Measurements from ENCODE around the gene ZNF302. TPM values are rescaled to one million over a fixed set of nuclear protein-coding genes. Genes with fewer than 3 reads are reported as not detected.

ZNF302 gene
- total RNA-seq, 3 donors from 2014 or later (not counting 1 experiment from before 2014, with no cell fraction given): 13.8 to 23.6 (median 17.8) TPM

DNA sequence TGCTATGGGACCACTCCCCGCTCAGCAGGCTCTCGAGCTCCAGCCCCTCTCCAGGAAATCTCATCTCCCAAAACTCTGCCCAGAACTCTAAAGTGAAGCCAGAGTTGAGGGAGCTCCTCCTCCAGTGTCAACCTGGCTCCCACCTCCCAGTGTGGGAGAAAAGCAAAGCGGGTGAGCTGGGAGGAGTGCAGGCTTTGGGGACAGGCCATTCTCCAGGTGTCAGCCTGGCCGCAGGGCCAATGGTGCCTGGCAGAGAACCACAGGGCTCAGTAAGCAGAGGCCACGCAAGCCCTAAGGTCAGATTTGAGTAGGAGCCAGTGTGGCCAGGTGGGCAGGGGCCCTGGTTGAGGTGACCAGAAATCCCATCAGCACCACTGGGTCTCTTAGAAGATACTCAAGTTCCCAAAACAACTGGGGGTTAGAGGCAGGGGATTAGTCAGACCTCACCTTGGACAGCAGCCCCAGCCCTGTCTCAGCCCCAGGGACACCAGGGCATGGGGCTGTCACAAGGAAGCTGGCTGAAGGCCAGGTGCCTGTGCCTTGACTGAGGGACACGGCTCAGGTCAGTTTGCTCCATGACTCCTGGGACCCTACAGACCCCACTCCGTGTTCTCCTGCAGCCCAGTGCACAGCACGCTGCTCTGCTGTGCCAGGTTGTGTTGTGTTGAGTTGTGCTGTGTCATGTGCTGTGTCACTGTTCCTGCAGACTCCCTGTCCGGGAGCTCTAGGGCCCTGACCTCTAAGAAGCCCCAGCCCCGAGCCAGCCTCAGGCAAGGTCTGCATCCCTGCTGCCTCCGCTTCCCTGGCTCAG lies 53.7 kb downstream of the ZNF302 start:
- Mint-ChIP-seq H3K27ac (no peak overlapping the region), H3K4me3 (peak overlapping the region; percentile 42), H3K4me1 (peaks cover 16 to 25% of the 10 kb centered on the region in 2 donors), H3K9me3 (no peaks in the 10 kb centered on the region), H3K36me3 (no peaks in the 10 kb centered on the region), H3K27me3 (ENCODE audit: low read depth in 2 of 2) (peaks cover 13 to 18% of the 10 kb centered on the region in 2 donors)
- ATAC-seq: no peak
- Histone ChIP-seq H3K27me3 (ENCODE audit: control insufficient read depth, insufficient read depth, low read length) (no peaks in the 10 kb centered on the region), H3K4me3 (ENCODE audit: low read length) (no peak overlapping the region), H3K9me3 (ENCODE audit: control insufficient read depth, insufficient read depth, low read length) (no peaks in the 10 kb centered on the region), H3K27ac (ENCODE audit: low read length) (no peak overlapping the region), H3K36me3 (ENCODE audit: control insufficient read depth, insufficient read depth, low read length) (no peaks in the 10 kb centered on the region), H3K4me1 (ENCODE audit: control insufficient read depth, insufficient read depth, low read length) (peaks cover 24% of the 10 kb centered on the region)
- intact Hi-C loops (cut with micrococcal nuclease): no loop called here
- no peak for DNase-seq
- TF ChIP-seq, protein P1, sequence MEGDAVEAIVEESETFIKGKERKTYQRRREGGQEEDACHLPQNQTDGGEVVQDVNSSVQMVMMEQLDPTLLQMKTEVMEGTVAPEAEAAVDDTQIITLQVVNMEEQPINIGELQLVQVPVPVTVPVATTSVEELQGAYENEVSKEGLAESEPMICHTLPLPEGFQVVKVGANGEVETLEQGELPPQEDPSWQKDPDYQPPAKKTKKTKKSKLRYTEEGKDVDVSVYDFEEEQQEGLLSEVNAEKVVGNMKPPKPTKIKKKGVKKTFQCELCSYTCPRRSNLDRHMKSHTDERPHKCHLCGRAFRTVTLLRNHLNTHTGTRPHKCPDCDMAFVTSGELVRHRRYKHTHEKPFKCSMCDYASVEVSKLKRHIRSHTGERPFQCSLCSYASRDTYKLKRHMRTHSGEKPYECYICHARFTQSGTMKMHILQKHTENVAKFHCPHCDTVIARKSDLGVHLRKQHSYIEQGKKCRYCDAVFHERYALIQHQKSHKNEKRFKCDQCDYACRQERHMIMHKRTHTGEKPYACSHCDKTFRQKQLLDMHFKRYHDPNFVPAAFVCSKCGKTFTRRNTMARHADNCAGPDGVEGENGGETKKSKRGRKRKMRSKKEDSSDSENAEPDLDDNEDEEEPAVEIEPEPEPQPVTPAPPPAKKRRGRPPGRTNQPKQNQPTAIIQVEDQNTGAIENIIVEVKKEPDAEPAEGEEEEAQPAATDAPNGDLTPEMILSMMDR (IDR thresholded peaks at IDR 0.05): no peak
- 97% methylated on average over 11 of the region's 11 CpGs for WGBS (ENCODE audit: insufficient coverage)

DNA sequence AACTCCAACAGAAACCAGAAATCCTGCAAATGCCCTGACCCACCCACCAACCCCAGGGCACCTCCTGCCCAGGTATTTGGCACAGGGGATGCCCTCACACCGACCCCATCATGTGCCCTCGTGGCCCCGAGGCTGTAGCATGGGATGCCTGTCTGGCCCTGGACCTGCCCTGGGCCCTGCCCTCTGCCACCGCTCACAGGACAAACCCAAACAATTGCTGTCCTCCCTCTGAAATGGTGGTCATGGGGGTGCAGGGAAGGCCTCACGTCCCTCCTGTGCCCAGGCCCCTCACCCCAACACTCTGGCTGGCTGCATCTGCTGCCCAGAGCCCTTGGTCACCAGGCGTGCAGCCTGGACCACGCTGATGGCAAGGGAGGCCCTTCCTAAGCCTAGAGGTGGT lies 54.5 kb downstream of the ZNF302 start:
- no peak for DNase-seq
- no peaks in the 10 kb centered on the region for H3K27me3 ChIP-seq (ENCODE audit: control insufficient read depth, insufficient read depth, low read length)
- H3K36me3 Mint-ChIP-seq: no peaks in the 10 kb centered on the region
- ATAC-seq: no peak
- H3K4me3 Mint-ChIP-seq: peak overlapping the region; percentile 42
- H3K4me3 ChIP-seq (ENCODE audit: low read length): no peak overlapping the region
- intact Hi-C loops (cut with micrococcal nuclease): loop anchor here (2.0 kb wide), 1 partner anchor 55 kb away; the partner anchor contains the start of genes SCGB2B2 and ZNF302
- 80% methylated on average over 7 of the region's 7 CpGs for WGBS (ENCODE audit: insufficient coverage)
- no peaks in the 10 kb centered on the region for H3K9me3 ChIP-seq (ENCODE audit: control insufficient read depth, insufficient read depth, low read length)
- H3K4me1 Mint-ChIP-seq: peaks cover 20 to 30% of the 10 kb centered on the region in 2 donors
- H3K27me3 Mint-ChIP-seq (ENCODE audit: low read depth in 2 of 2): peaks cover 9 to 11% of the 10 kb centered on the region in 2 donors
- H3K9me3 Mint-ChIP-seq: no peaks in the 10 kb centered on the region
- H3K27ac ChIP-seq (ENCODE audit: low read length): no peak overlapping the region
- H3K27ac Mint-ChIP-seq: no peak overlapping the region
- no peaks in the 10 kb centered on the region for H3K36me3 ChIP-seq (ENCODE audit: control insufficient read depth, insufficient read depth, low read length)
- TF ChIP-seq, protein P1 (IDR thresholded peaks at IDR 0.05): no peak
- peaks cover 24% of the 10 kb centered on the region for H3K4me1 ChIP-seq (ENCODE audit: control insufficient read depth, insufficient read depth, low read length)

DNA sequence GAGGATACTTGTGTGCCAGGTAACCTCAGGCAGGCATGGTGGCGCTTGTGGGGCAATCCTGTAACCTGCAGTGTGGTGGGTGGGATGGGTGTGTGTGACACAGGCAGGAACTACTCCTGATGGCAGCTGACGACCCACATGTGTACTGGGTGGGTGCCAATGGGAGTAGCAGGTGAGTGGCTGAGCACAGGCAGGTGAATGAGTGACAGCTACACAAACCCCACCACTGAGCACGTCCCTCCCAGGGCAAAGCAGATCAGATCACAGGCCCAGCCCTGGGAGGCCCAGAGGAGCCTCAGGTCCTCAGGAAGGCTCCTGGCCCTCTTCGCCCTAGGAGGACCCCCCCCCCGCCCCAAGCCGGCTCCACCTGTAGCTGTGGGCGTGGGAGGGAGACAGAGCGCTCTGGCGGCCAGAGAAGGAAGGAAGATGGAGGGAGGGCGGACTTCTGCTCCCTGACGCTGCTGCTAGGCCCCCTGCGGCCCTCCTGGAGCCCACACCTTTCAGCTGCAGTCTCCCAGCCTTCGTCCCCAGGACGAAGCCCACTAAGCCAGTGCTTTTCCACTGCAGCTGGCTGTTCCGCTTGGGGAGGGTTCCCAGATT lies 55.2 kb downstream of the ZNF302 start:
- intact Hi-C loops (cut with micrococcal nuclease): loop anchor here (1.0 to 2.0 kb wide), 2 partner anchors 41 to 56 kb away; partner anchors contain the start of genes SCGB2B2, ZNF302 and ZNF599
- ATAC-seq (no peak), DNase-seq (no peak)
- Histone ChIP-seq H3K36me3 (ENCODE audit: control insufficient read depth, insufficient read depth, low read length) (peaks cover 4% of the 10 kb centered on the region), H3K27me3 (ENCODE audit: control insufficient read depth, insufficient read depth, low read length) (no peaks in the 10 kb centered on the region), H3K4me3 (ENCODE audit: low read length) (no peak overlapping the region), H3K9me3 (ENCODE audit: control insufficient read depth, insufficient read depth, low read length) (peaks cover 2% of the 10 kb centered on the region), H3K27ac (ENCODE audit: low read length) (no peak overlapping the region), H3K4me1 (ENCODE audit: control insufficient read depth, insufficient read depth, low read length) (peaks cover 24% of the 10 kb centered on the region)
- Mint-ChIP-seq H3K36me3 (no peaks in the 10 kb centered on the region), H3K4me3 (peak overlapping the region; percentile 74), H3K27ac (peak overlapping the region in 1 of 2 donors; percentile 94), H3K27me3 (ENCODE audit: low read depth in 2 of 2) (peaks cover 2 to 3% of the 10 kb centered on the region in 2 donors), H3K4me1 (peaks cover 21 to 31% of the 10 kb centered on the region in 2 donors), H3K9me3 (no peaks in the 10 kb centered on the region)
- WGBS (ENCODE audit: insufficient coverage): 46% methylated on average over 15 of the region's 15 CpGs
- TF ChIP-seq, protein P1 (IDR thresholded peaks at IDR 0.05): no peak
